ENCODE results near the gene C12orf42. TPM values are rescaled to one million over a fixed set of nuclear protein-coding genes. Genes with fewer than 3 reads are reported as not detected.
A peak's percentile ranks its signal among the peaks of the same experiment; 100 is the strongest.

Gene C12orf42
- 0.89 TPM for total RNA-seq

GRCh38 chr12:103495469-103496456 lies at the start of gene C12orf42:
TSS of gene C12orf42 (minus strand) at chr12:103495968. CDS start at chr12:103478426, 17,542 bp downstream.
- intact Hi-C loops (cut with DNase I), result no loop called here
- DNase-seq (ENCODE audit: low spot score) (no peak), ATAC-seq (peak; percentile 81)

- DNase-seq (ENCODE audit: low spot score), result no peak
- intact Hi-C loops (cut with DNase I), result no loop called here
- ATAC-seq, result no peak
Observed at GRCh38 chr12:103542078-103542477, 46.3 kb upstream of the C12orf42 start.

GRCh38 chr12:103540319-103540718 lies 44.6 kb upstream of the C12orf42 start:
- DNase-seq (ENCODE audit: low spot score), result no peak
- no peak for ATAC-seq
- intact Hi-C loops (cut with DNase I), result no loop called here

GRCh38 chr12:103538397-103538796 lies 42.6 kb upstream of the C12orf42 start:
- ATAC-seq, result no peak
- DNase-seq (ENCODE audit: low spot score), result no peak
- intact Hi-C loops (cut with DNase I), result loop anchor here (10.0 kb wide), 1 partner anchor 584 kb away; the partner anchor contains the start of gene ASCL1

GRCh38 chr12:103530307-103531066 lies 34.7 kb upstream of the C12orf42 start:
- intact Hi-C loops (cut with DNase I), result loop anchor here (10.0 kb wide), 1 partner anchor 576 kb away; the partner anchor contains the start of gene ASCL1
- DNase-seq (ENCODE audit: low spot score) (no peak), ATAC-seq (no peak)

- ATAC-seq (no peak), DNase-seq (ENCODE audit: low spot score) (no peak)
- intact Hi-C loops (cut with DNase I), result no loop called here
Observed at GRCh38 chr12:103529306-103529705, 33.5 kb upstream of the C12orf42 start.

GRCh38 chr12:103524238-103524875 lies 28.6 kb upstream of the C12orf42 start:
- intact Hi-C loops (cut with DNase I), result no loop called here
- no peak for ATAC-seq
- no peak for DNase-seq (ENCODE audit: low spot score)

GRCh38 chr12:103523771-103524170 lies 28.0 kb upstream of the C12orf42 start:
- ATAC-seq, result no peak
- intact Hi-C loops (cut with DNase I), result no loop called here
- no peak for DNase-seq (ENCODE audit: low spot score)

- intact Hi-C loops (cut with DNase I), result no loop called here
- no peak for ATAC-seq
- DNase-seq (ENCODE audit: low spot score), result no peak
Observed at GRCh38 chr12:103520686-103521215, 25.0 kb upstream of the C12orf42 start.

- ATAC-seq (no peak), DNase-seq (ENCODE audit: low spot score) (no peak)
- intact Hi-C loops (cut with DNase I), result no loop called here
Observed at GRCh38 chr12:103519632-103520031, 23.9 kb upstream of the C12orf42 start.

- intact Hi-C loops (cut with DNase I), result no loop called here
- DNase-seq (ENCODE audit: low spot score) (no peak), ATAC-seq (no peak)
Observed at GRCh38 chr12:103518899-103519298, 23.1 kb upstream of the C12orf42 start.

GRCh38 chr12:103517161-103517560 lies 21.4 kb upstream of the C12orf42 start:
- no peak for ATAC-seq
- DNase-seq (ENCODE audit: low spot score), result no peak
- intact Hi-C loops (cut with DNase I), result no loop called here

- intact Hi-C loops (cut with DNase I), result no loop called here
- DNase-seq (ENCODE audit: low spot score) (no peak), ATAC-seq (no peak)
Observed at GRCh38 chr12:103515341-103515740, 19.6 kb upstream of the C12orf42 start.

- DNase-seq (ENCODE audit: low spot score) (no peak), ATAC-seq (no peak)
- intact Hi-C loops (cut with DNase I), result no loop called here
Observed at GRCh38 chr12:103513875-103514274, 18.1 kb upstream of the C12orf42 start.

GRCh38 chr12:103505371-103506236 lies 9.8 kb upstream of the C12orf42 start:
- no peak for DNase-seq (ENCODE audit: low spot score)
- intact Hi-C loops (cut with DNase I), result no loop called here
- ATAC-seq, result no peak

GRCh38 chr12:103504606-103505005 lies 8.8 kb upstream of the C12orf42 start:
- intact Hi-C loops (cut with DNase I), result no loop called here
- DNase-seq (ENCODE audit: low spot score), result no peak
- no peak for ATAC-seq

GRCh38 chr12:103503546-103504480 lies 8.0 kb upstream of the C12orf42 start:
- ATAC-seq (no peak), DNase-seq (ENCODE audit: low spot score) (no peak)
- intact Hi-C loops (cut with DNase I), result no loop called here

Measured in sciatic nerve (tissue), 2 donors.